Kidney tubule cell (primary cell): Measurements from ENCODE around the gene CACTIN.
A peak's percentile ranks its signal among the peaks of the same experiment; 100 is the strongest.
"Not testable (repeated sequence)": the region's sequence is repeated elsewhere in the genome, so short reads cannot be mapped to it uniquely, and the experiment has no call there.

Experiments used
- DNase-seq: peaks from one replicate; pipeline ENCODE4 v3.0.0-alpha.2; 2018; ENCODE audit warnings: low spot score

CACTIN gene

DNA sequence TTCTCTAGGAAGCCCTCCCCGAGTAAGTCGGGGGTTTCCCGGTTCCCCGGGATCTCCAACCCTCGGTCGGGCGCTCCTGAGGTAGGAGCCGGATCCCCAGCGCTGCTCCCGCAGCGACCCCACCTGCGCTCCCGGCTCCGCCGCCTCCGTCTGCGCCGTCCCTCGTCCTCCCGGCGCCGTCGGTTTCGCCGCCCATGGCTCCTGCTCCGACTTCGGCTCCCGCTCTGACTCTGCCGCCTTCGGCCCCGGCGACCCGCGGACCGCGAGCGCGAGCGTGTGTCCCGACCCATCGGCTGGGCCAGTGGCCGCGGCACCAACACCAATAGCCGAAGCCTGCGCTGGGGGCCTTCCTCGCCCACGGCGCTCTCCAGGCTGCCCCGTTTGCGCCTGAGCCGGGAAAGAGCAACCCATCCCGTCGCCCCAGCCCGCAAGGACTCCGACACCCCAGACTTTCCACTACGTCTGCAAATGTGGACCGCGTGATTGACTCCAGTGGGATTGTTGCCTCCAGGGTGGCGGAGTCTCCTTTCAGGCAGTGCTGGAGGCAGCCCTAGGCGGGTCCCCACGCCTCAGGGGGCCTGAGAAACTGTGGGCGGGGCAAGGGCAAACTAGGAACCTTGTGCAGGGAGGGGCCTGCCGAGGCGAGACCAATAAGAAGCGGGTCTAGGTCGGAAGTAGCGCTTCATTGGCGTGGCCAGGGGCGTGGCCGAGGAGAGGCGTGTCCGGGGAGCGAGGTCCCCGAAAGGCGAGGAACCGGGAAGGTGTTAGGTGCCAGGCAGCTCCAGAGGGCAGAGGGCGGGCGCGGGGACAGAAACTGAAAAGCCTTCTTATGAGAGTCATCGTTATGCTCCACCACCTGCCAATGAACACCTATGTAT lies at the start of gene CACTIN:
Gene CACTIN (minus strand): TSS at position 318 of the 878 bp plus-strand sequence. CDS start 28 bp downstream, at position 290.
- peak; percentile 98 for DNase-seq

DNA sequence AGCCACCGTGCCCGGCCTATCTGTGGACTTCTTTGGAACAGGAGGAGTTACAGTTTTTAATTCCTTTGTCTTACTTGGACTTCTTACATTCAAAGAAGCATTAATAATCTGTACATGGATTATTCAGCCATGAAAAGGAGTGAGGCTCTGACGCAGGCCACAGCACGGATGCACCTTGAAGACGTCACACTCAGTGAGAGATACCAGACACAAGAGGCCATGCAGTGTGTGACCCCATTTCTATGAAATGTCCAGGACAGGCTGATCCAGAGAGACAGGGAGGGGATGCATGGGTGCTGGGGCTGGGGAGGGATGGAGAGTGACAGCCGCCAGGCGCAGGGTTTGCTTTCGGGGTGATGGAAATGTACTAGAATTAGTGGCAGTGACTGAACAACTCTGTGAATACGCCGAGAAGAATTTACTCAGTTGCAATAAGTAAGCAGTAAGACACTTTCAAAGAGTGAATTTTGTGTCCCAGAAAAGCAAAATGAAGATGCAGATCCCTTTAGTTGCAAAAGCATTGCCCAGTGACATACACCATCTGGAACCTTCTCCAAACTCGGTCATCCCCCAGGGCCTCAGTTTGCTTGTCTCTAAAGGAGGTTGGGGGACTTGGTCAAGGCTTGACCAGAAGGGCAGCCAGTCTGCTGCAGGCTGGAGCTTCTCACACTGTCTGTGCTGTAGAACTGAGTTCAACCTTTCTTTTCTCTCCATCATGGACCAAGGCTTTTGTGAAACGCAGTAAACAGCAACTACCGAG lies 48.4 kb upstream of the CACTIN start:
- DNase-seq: no peak

DNA sequence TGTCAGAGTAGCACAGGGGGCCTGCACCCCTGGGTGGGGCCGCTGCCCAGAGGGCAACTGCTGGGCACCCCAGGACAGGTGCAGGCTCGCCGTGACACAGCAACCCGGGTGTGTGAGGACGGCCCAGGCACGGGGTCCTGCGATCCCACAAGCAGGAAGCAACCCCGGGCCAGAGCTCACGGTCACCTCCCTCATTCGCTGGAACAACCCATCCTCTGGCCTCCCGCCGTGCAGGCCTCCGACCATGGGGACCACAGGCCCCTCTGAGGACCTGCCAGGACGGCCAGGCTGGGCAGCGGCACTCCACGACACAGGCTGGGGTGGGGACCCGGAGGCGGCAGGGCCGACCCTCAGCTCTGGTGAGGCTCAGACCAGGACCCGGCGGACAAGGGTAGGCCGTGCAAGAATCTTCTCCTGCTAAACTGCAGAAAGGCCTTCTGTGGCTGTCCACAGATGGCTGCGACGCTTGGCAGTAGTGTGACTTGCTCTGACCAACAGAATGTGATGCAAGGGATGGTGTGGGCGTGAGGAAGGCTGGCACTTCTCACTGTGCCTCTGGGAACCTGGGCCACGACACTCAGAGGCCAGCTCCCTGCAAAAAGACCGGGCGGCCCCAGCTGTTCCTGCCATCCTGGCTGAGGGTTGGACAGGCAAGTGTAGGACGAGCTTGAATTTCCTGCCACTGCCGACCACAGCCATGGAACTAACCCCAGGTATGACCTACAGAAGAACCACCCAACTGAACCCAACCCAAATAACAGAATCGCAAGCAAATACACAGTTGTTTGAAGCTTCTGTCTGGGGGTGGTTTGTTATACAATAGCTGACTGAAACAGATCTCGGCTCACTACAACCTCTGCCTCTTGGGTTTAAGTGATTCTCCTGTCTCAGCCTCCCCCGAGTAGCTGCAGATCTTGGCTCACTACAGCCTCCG lies 47.2 kb upstream of the CACTIN start:
- DNase-seq: no peak

DNA sequence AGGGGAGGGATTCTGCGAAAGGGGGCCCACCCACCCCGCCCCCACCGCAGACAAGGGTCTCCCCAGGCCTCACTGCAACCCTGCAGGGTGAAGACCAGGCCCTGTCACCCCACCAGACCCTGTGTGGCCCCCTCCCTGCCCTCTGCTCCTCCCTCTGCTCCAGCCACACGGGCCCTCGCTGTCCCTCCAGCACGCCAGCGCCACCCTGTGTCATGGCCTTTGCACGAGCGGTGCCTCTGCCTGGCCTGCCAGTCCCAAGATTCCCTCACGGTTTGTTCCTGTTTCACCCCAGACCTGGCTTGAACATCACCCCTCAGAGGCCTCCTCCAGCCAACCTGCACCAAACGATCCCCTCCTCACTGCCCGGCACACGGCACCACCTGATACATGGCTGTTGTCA lies 46.4 kb upstream of the CACTIN start:
- DNase-seq: no peak

DNA sequence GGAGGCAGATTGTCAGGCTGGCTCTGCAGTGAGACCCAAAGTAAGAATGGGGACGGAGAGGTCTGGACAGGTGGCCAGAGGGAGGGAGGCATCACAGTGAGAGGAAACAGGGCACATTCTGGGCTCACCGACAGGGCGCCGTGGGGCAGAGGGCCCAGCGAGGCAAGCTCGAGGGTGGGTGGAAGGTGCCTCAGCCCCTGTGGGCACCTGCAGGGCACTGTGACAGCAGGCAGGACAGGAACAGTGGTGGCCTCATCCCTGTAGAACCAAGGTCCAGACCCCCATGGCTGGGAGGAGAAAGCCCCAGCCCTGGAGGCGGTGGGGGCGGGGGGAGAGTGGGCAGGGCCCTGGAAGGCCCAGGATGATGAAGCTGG lies 46.0 kb upstream of the CACTIN start:
- no peak for DNase-seq

DNA sequence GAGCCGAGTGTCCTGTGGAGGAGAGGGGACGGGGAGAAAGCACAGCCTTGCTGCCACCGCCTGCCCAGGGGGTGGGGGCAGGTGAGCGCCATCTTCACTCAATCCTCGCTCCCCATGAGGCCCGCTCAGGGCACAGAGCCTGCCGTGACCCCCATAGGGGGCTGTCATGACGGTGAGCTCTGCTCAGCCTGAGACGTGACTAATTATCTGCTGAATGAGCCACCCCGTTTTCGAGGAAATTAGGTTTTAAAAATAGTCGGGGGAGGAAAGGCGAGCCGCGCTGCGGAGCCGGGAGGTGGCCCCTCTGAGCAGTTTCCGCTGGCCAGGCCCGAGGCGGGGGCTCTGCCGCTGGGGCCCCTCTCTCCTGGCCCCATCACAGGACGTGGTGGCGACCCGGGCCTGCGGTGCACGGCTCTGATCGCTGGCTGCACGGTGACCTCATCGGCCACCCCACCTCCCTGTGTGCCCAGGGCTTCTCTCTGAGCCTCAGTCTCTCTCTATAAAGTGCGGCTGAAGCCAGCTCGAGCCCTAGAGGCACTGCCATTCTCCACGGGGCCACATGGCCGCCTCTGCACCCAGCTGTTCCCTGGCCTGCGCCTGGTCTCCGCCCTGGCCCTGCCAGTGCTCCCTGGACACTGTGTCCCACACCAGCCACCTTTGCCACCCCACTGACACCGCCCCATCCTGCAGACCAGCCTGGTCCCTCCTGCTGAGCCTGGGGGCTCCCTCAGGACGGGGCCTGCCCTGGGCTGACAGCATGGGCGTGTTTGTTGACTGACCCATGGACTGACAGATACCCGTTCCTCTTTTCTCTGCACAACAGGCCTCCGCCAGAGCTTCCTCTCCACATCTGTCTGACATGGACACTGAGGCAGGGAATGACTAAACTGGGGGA lies 45.3 kb upstream of the CACTIN start:
- no peak for DNase-seq

DNA sequence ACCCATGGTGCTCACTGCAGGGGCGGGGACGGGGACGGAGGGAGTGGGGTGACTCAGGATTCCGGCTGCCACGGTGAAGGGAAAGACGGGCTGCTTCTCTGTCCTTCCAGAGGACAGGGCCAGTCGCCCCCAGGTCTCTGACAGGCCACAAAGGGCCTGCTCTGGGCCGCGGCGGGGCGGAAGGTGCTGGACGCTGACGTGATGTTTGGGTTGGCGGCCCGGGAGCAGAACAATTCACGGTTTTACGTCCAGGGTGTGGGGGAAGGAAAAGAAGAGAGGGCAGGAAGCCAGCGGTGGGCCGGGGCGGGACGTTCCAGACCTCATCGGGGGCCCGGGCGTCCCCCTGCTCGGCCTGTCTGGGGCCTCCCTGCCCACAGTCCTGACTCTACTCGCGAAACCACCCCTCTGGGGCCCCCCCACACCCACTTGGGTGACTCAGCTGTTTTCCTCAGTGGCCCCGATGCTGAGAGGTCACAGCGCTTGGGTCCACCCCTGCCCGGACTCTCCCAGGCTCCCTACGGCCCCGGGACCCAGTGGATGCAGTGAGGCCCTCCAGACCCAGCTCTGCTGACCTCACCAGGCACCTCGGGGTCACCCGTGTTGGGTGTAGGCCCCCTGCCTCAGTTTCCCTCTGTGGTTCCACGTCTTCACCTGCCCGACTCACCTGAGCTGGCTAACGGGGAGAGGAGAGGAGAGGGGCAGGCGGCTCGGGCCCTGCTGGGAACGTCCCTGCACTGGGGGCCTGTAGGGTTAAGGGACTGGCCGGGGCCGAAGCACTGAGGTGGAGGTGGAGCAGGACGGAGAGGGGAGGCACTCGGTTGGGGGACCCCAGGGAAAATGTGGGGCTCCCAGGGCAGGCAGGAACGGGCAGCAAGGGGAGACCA lies 44.4 kb upstream of the CACTIN start:
- no peak for DNase-seq

DNA sequence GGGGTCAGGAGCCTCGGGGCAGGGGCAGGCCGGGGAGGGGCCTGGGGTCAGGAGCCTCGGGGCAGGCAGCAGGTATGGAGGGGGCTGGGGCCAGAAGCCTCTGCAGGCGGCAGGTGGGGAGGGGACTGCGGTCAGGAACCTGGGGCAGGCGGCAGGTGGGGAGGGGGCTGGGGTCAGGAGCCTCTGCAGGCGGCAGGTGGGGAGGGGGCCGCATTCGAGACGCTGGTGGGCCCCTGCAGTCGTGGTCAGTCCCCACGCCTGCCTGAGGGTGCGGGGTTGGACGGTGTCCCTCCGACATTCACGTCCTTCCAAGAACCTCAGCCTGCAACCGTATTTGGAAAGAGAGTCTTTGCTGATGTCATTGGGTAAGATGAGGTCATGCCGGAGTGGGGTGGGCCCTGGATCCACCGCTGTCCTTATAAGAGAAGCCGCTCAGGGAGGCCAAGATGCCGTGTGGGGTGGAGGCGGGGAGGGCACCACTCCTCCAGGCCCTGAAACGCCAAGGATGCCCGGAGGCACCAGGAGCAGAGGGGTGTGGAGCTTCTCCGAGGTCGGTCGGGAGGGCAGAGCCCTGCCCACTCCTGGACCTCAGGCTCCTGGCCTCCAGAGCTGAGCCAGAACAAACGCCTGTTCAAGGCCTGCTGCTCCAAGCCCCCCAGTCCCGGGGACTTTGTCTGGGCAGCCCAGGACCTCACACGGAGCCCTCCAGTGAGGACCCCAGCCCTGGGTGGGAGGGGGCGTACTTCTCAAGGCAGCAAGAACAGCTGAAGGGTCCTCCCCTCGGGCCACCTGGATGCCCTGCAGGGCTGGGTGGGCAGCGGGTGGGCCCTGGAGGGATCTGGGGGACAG lies 43.6 kb upstream of the CACTIN start:
- no peak for DNase-seq

DNA sequence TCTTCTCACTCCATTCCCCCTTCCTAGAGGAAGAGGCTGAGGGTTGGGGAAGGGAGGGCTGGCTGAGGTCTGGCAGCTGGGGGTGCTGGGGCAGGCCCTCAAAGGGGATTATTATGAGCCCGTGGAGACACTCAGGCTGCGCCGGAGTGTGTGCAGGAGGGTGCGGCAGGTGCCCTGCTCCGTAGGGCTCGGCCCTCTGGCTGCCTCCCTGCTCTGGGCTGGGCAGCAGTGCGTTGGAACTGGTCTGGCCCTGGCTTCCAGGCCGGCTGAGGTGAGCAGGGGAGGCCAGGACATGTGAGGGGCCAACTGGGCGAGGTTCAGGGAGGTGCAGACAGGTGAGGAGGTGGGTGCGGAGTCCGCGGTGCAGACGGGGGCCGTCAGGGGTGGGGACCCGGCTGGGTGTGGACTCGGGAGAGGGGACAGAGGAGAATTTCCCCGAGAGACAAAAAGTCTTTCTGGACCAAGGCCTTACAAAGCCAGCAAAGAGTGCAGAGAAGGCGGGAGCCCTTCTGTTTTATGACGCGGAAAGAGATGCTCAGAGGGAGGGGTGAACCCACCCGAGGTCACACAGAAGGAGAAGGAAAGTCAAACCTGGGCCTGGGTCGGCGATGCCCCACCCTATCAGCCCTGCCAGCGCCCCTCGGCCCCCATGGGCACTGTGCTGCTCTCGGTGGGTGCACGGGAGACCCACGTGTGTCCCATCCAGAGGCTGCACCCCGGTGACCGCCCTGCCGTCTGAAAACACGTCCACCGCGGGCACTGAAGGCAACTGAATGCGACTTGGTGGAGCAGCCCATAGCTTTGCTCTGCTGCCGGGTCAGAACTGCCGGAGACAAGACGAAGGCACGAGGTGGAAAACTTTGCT lies 42.7 kb upstream of the CACTIN start:
- no peak for DNase-seq

DNA sequence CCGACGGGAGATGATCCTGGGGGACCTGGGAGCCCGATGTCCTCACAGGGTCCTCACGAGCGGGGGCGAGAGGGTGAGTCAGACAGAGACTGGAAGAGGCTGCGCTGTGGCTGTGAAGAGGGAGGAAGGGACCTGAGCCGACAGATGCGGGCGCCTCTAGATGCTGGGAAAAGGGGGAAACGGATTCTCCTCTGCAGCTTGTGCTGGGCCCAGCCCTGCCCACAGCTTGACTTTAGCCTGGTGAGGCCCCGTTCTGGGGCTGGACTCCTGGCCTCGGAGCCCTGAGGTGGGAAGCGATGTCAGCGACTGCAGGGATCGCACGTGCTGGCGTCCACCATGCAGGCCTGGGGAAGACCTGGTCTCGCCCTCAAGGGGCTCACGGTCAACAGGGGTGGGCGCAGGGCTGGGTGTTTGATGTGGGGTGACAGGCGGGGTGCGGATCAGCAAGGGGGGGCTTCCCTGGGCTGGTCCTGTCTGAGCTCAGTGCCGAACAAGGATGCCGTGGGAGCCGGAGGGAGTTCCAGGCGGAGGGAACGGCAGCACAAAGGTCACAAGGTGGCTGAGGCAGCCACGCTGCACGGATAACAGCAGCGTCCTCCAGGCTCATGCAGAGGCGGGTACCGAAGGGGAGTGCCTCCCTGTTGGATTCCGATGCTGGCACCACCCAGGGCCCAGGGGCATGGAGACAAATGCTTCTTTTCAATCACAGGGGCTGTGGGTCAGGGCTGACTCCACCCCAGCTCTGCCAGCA lies 41.9 kb upstream of the CACTIN start:
- DNase-seq: no peak

DNA sequence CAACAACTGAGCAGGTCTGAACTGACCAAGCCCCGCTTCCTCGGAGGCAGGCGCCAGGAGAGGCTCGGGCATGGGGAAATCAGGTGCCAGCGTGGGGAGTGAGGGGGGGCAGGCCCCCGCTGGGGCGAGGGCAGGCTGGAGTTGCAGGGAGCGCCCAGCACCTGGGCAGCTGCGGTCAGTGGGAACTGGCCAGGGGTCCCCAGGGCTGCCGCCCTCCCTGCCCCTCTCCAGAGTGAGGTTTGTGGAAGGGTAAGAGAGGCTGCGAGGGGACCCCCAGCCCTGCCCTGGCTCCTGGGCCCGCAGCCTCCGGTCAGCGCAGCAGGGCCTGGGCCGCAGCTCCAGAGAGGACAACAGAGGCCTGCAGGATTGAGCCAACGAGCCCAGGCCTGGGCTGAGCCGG lies 41.2 kb upstream of the CACTIN start:
- DNase-seq: no peak

DNA sequence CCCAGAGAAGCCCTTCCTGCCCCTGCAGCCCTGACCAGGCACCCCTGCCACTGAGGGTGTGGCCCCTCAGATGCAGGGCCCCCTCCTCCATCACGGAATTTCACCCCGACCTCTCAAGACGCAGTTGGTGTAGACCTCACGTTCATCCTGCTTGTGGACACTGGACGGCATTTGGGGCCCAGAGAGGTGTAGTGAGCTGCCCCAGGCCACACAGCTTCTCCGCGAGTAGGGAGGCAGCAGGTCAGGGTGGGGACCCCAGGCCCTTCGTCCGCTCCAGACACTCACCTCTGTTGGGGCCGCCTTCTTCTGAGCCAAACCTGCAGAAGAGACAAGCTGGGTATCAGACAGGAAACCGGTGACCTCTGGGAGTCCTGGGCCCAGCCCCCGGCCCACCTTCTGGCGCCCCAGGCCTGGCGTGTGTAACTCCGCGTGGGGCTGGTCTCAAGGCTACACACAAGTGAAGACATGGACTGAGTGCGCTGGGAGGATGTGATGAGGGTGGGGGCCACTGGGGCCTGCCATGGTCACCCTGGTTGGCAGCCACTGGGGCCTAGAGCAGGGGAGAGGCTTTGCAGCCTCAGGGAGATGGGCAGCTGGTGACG lies 40.5 kb upstream of the CACTIN start:
- DNase-seq: no peak

DNA sequence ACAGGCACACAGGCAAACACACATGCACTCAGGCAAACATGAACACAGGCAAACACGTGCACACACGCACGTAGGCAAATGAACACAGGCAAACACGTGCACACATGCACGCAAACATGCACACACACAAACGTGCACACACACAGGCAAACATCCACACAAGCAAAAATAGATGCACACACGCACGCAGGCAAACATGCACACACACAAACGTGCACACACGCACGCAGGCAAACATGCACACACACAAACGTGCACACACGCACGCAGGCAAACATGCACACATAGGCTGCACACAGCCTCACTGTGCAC lies 39.9 kb upstream of the CACTIN start:
- DNase-seq: not testable (repeated sequence)

DNA sequence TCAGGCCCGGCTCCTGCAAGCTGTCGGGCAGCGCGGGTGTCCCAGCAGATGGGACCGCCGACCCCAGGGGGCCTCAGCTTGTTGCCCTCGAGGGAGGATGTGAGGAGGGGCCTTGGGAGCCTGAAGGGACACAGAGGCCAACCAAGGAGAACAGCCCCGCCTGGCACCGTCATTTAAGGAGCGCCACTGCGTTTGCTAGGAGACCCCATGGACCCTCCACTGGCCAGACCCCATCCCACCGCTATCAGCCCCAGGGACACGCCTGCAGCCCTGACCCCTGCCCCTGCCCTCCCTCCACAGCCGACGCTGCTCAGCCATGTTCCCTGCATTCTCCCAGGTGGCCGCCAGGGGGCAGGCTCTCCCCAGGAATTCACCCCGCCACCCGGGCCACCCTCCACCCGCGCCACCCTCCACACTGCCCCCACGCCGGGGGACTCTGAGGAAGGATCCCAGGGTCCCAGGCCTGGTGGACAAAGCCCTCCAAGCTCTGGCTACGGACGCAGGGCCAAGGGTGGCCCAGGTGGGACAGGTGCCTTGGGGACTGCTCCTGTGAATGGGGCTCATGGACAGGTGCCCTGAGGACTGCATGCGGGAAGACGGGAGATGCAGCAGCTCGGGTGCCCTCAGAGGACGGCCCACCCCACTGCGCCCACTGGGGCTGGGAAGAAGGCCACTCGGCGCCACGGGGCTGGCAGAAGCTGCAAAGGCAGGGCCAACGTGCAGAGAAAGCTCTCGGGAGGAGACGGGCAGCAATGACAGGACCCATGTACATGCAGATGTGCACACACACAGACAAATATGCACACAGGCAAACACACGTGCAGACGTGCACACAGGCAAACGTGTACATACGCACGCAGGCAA lies 39.3 kb upstream of the CACTIN start:
- DNase-seq: peak; percentile 28

DNA sequence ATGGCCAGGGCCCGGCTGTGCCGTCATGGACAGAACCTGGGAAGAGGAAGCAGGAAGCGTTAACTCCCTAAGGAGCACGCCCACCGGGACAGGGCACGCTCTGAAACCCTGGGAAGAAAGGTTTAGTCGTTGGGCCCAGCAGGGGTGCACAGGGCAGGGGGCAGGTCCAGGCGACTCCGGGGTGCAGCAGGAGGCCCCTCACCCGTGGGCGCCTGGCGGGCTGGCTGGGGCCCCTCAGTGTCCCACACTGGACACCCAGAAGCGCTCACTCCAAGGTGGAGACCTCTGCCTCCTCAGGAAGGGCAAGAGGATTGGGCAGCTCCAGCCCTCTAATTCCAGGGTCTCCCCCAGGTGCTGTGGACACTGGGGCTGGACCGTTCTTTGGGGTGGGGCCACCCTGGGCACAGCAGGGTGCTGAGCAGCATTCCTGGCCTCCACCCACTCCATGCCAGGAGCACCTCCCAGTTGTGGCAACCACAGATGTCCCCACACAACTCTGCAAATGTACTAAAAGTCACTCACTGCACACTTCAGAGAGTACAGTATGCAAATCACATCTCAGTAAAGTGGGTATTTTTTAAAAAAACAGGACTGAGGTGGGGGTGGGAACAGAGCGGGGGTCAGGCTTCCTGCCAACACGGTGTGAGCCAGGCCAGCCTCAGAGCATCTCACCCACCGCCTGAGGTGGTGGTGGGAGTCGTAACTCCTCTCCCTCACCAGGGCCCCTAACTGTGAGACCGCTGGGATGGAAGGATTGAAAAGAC lies 38.5 kb upstream of the CACTIN start:
- DNase-seq: no peak

DNA sequence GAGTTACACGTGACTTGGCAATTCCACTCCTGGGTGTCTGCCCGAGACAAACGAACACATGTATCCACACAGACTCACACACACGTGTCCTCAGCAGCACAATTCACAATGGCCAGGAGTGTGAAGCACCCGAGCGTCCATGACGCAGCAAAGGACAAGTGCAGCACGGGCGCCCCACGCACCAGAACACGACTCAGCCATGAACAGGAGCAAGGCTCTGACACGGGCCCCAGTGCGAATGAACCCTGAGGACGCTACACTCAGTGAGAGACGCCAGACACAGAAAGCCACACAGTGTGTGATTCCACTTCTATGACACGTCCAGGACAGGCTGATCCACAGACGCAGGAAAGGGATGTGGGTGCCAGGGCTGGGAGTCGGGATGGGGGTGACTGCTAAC lies 37.2 kb upstream of the CACTIN start:
- DNase-seq: no peak
